GM12878 (cell line): ENCODE results near the gene METTL8. TPM values are rescaled to one million over a fixed set of nuclear protein-coding genes. Genes with fewer than 3 reads are reported as not detected.

Experiments
- ATAC-seq: fragments of 200-7000 bp; cut with Tn5 transposase; 3 replicates; pipeline ENCODE4 v1.9.1; 2020; ENCODE audit warnings: mild to moderate bottlenecking, moderate library complexity
- BruUV-seq: library from RNA; stranded (reverse); fragments of 400-500 nt; replicated peaks from 2 replicates; lab custom pipeline; 2021; lab: Mats Ljungman, UMichigan
- CTCF ChIA-PET: fragments of 300-600 bp; sonication (Branson Sonifier 250); formaldehyde crosslinking; extraction: SDS; loops from one replicate; lab custom pipeline; 2021; ENCODE audit warnings: inconsistent platforms; lab: Yijun Ruan, JAX
- POLR2A ChIA-PET: fragments of 350-600 bp; formaldehyde crosslinking; extraction: SDS; loops from one replicate; lab custom pipeline; 2021; ENCODE audit warnings: inconsistent platforms; lab: Charles Lee
- RAD21 ChIA-PET: fragments of 300-600 bp; sonication (Branson Sonifier 250); formaldehyde crosslinking; loops from one replicate; lab custom pipeline; 2023; ENCODE audit warnings: antibody characterized with exemption; ENCODE audit not compliant: unreplicated experiment; lab: Charles Lee
- SMC1A ChIA-PET: fragments of 300-600 bp; sonication (Branson Sonifier 250); formaldehyde crosslinking; loops from one replicate; lab custom pipeline; 2023; ENCODE audit not compliant: unreplicated experiment, uncharacterized antibody; lab: Charles Lee
- DNase-seq: peaks from one replicate; pipeline ENCODE4 v3.0.0-alpha.2; 2011; ENCODE audit warnings: low read depth, low spot score
- FAIRE-seq: peaks from 3 replicates; lab custom pipeline; 2011; peaks lifted over from hg19 to GRCh38; lab: Jason Lieb, UNC
- H2AFZ ChIP-seq: 2 replicates; pipeline ENCODE4 v1.6.0; 2011; ENCODE audit warnings: low read depth, low read length, control low read depth; ENCODE audit not compliant: control insufficient read depth
- H3K27ac ChIP-seq: 2 replicates; pipeline ENCODE4 v1.5.1; 2011; ENCODE audit warnings: control low read depth; ENCODE audit not compliant: control insufficient read depth, insufficient read depth
- H3K27me3 ChIP-seq, 2 experiments: replicated peaks in 1 of 2; 2 replicates each; pipeline versions ENCODE4 v1.6.0 to v1.6.1; 2011; ENCODE audit warnings: low read length in 1 of 2; ENCODE audit not compliant: control insufficient read depth in 2 of 2, insufficient read depth in 2 of 2
- H3K36me3 ChIP-seq, 2 experiments: 2 replicates each; pipeline ENCODE4 v1.5.1; 2011; ENCODE audit warnings: low read length in 1 of 2; ENCODE audit not compliant: control insufficient read depth in 2 of 2, insufficient read depth in 2 of 2
- H3K4me1 ChIP-seq: 2 replicates; pipeline ENCODE4 v1.6.1; 2011; ENCODE audit warnings: mild to moderate bottlenecking, low read length, moderate library complexity, mixed read lengths; ENCODE audit not compliant: control insufficient read depth, insufficient read depth
- H3K4me2 ChIP-seq: 2 replicates; pipeline ENCODE4 v1.6.0; 2011; ENCODE audit warnings: control low read depth; ENCODE audit not compliant: control insufficient read depth, insufficient read depth
- H3K4me3 ChIP-seq: fragments of 200-600 bp; sonication (generic); 2 replicates; pipeline ENCODE4 v1.5.1; 2016
- H3K79me2 ChIP-seq: 2 replicates; pipeline ENCODE4 v1.6.0; 2011; ENCODE audit warnings: low read length; ENCODE audit not compliant: control insufficient read depth, insufficient read depth
- H3K9ac ChIP-seq: 2 replicates; pipeline ENCODE4 v1.8.0; 2011; ENCODE audit warnings: low read length, control low read depth, mixed read lengths; ENCODE audit not compliant: control insufficient read depth, insufficient read depth
- H3K9me3 ChIP-seq: replicated peaks from 3 replicates; pipeline ENCODE4 v1.5.1; 2011; ENCODE audit warnings: mild to moderate bottlenecking, low read length; ENCODE audit not compliant: control insufficient read depth, insufficient read depth
- H4K20me1 ChIP-seq: 2 replicates; pipeline ENCODE4 v1.6.0; 2011; ENCODE audit not compliant: control insufficient read depth, insufficient read depth
- ATF7 ChIP-seq: fragments of 450-650 bp; IDR thresholded peaks from 2 replicates; pipeline ENCODE4 v1.6.1; 2016; ENCODE audit warnings: low read depth, mild to moderate bottlenecking
- GATAD2B ChIP-seq: fragments of 450-650 bp; conservative IDR thresholded peaks from 2 replicates; pipeline ENCODE4 v1.6.1; 2017; ENCODE audit warnings: low read depth, mild to moderate bottlenecking, moderate library complexity
- IKZF1 ChIP-seq: fragments of 450-650 bp; conservative IDR thresholded peaks from 2 replicates; pipeline ENCODE4 v1.6.1; 2017; ENCODE audit warnings: antibody characterized with exemption, mild to moderate bottlenecking
- JUNB ChIP-seq: IDR thresholded peaks from 2 replicates; pipeline ENCODE4 v1.6.1; 2016; ENCODE audit warnings: antibody characterized with exemption, mild to moderate bottlenecking
- ZNF207 ChIP-seq: fragments of 450-650 bp; IDR thresholded peaks from 2 replicates; pipeline ENCODE4 v1.6.1; 2014; ENCODE audit warnings: antibody characterized with exemption, mild to moderate bottlenecking, borderline replicate concordance
- WGBS: methylation state at CpG from one replicate; pipeline ENCODE4 v1.1.6; 2016; ENCODE audit warnings: low lambda C conversion rate; ENCODE audit not compliant: insufficient replicate concordance, insufficient coverage; ENCODE audit errors: missing lambda C conversion rate; 5-methylcytosine and 5-hydroxymethylcytosine counted together
- in situ Hi-C: fragments of 300-500 bp; cut with MboI; formaldehyde crosslinking; loops from 9 replicates; pipeline ENCODE4 v1.14.3; 2018; ENCODE audit warnings: mixed read lengths
- intact Hi-C: fragments of 100-400 bp; cut with micrococcal nuclease; formaldehyde crosslinking; loops from one replicate; pipeline ENCODE4 v1.14.2; 2022; ENCODE audit not compliant: unreplicated experiment
- polyA plus RNA-seq, 11 experiments: library from polyadenylated mRNA; depleted of rRNA in 4 of 11; unstranded in 6 of 11; stranded (reverse) in 5 of 11; fragments of >200 nt; fragmentation: Nextera tagmentation in 4 of 11; fragmentation: Illumina TruSeq in 1 of 11; extraction: Ambion mirVana in 4 of 11; extraction: Trizol in 1 of 11; gene quantifications; 1 replicate in 1 of 11; 2 replicates in 10 of 11; pipeline versions ENCODE4 v1.2.1 to v1.2.3, GENCODE V29; 2011 to 2016; ENCODE audit warnings: inconsistent platforms in 2 of 11, missing spikeins in 2 of 11, low read depth in 1 of 11
- total RNA-seq, 4 experiments: library from RNA; depleted of rRNA in 3 of 4; stranded (reverse); fragments of >200 nt in 3 of 4; fragmentation: Illumina TruSeq in 1 of 4; extraction: Trizol in 1 of 4; gene quantifications; 2 replicates each; pipeline versions ENCODE4 v1.2.1 to v1.2.3, GENCODE V29; 2013 to 2021

Gene METTL8
- total and polyA plus RNA-seq, 10 of the 15 experiments (the other 5 are each of a cell fraction or from before 2014, with no cell fraction given) = 30.8 to 96.3 (median 51.5) TPM

- no peak overlapping the region for H3K4me3 ChIP-seq
- ATAC-seq (no peak), FAIRE-seq (no peak), DNase-seq (no peak)
- POLR2A ChIA-PET = no interaction called here
- H3K27me3 ChIP-seq = no peaks in the 10 kb centered on the region
- in situ Hi-C loops (no loop called here), intact Hi-C loops (no loop called here)
- H3K4me1 ChIP-seq = peaks cover 34% of the 10 kb centered on the region
- H4K20me1 ChIP-seq = no peaks in the 10 kb centered on the region
- H3K9me3 ChIP-seq = peaks cover 22% of the 10 kb centered on the region
- no peak overlapping the region for H3K27ac ChIP-seq
- H2AFZ ChIP-seq = no peak overlapping the region
- no peak overlapping the region for H3K9ac ChIP-seq
- H3K4me2 ChIP-seq = no peak overlapping the region
- CTCF ChIA-PET = no interaction called here
- peak; percentile 32; the same call in 1 of the 2 replicates for TF ChIP-seq JUNB
- TF ChIP-seq ATF7 = no peak
- no peak for TF ChIP-seq ZNF207
- TF ChIP-seq GATAD2B = no peak
- WGBS = 67% methylated on average over 4 of the region's 4 CpGs
- BruUV-seq = no TSS peak
- SMC1A ChIA-PET = interaction anchor here (1.6 kb wide), 1 partner anchor 245 kb away, joined by 3 read pairs; no protein-coding TSS in a partner anchor
- H3K79me2 ChIP-seq = peaks cover 60% of the 10 kb centered on the region
- RAD21 ChIA-PET = no interaction called here
- H3K36me3 ChIP-seq = peaks cover 0 to 4% of the 10 kb centered on the region in 2 experiments; a peak in 3 of 4 replicates
Measured at GRCh38 chr2:171402906-171403580, 30.7 kb downstream of the METTL8 start.

DNA sequence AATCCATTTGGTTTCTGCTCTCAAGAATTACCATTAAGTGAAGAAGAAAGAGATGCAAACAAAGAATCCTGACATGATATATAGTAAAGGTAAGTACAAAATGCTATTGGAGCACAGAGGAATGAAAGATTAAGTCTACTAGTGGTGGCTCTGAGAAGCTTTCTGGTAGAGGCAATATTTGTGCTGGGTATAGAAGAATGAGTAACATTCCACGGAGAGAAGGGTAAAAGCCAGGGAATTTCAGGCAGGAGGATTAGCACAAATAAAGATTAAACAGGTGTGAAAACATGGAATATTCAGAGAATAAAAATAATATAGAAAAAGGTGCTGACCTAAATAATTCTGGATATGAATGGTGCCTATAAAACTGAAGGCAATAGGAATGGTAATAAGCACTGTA lies 31.8 kb downstream of the METTL8 start:
- WGBS = 89% methylated on average over 1 of the region's 1 CpG
- no peak for TF ChIP-seq IKZF1
- DNase-seq (no peak), FAIRE-seq (no peak), ATAC-seq (no peak)
- peaks cover 0 to 4% of the 10 kb centered on the region in 2 experiments; a peak in 3 of 4 replicates for H3K36me3 ChIP-seq
- H3K4me1 ChIP-seq = peaks cover 23% of the 10 kb centered on the region
- RAD21 ChIA-PET = no interaction called here
- H3K9ac ChIP-seq = no peak overlapping the region
- peaks cover 53% of the 10 kb centered on the region for H3K79me2 ChIP-seq
- H3K4me2 ChIP-seq = no peak overlapping the region
- in situ Hi-C loops = no loop called here
- peaks cover 22% of the 10 kb centered on the region for H3K9me3 ChIP-seq
- no peaks in the 10 kb centered on the region for H4K20me1 ChIP-seq
- intact Hi-C loops = no loop called here
- no peak overlapping the region for H3K4me3 ChIP-seq
- SMC1A ChIA-PET = interaction anchor here (0.6 to 1.6 kb wide), 4 partner anchors 8 to 244 kb away, joined by 3 to 4 read pairs (median 3); no protein-coding TSS in a partner anchor
- CTCF ChIA-PET = interaction anchor here (0.8 to 1.7 kb wide), 3 partner anchors 12 to 68 kb away, joined by 3 to 4 read pairs (median 3); no protein-coding TSS in a partner anchor
- no peak overlapping the region for H3K27ac ChIP-seq
- H3K27me3 ChIP-seq = no peaks in the 10 kb centered on the region
- no peak overlapping the region for H2AFZ ChIP-seq
- BruUV-seq = no TSS peak
- POLR2A ChIA-PET = no interaction called here
